GM12801 (cell line): ENCODE results near the gene RRH.

ENCODE experiments used
- CTCF ChIP-seq: IDR thresholded peaks from one replicate; pipeline ENCODE4 v1.5.1; 2011; ENCODE audit warnings: control low read depth; ENCODE audit not compliant: insufficient read length; ENCODE audit errors: extremely low read depth

The RRH gene

GRCh38 chr4:109873791-109874514, 46.2 kb downstream of the RRH start:
- no peak for TF ChIP-seq CTCF

GRCh38 chr4:109875106-109875505, 47.3 kb downstream of the RRH start:
- no peak for TF ChIP-seq CTCF

- no peak for TF ChIP-seq CTCF
Measured at GRCh38 chr4:109876634-109877265, 49.0 kb downstream of the RRH start.

- no peak for TF ChIP-seq CTCF
Measured at GRCh38 chr4:109877400-109877799, 49.6 kb downstream of the RRH start.

GRCh38 chr4:109878355-109878754, 50.6 kb downstream of the RRH start:
- TF ChIP-seq CTCF: no peak

GRCh38 chr4:109879081-109879480, 51.3 kb downstream of the RRH start:
- no peak for TF ChIP-seq CTCF

GRCh38 chr4:109879636-109880314, 52.0 kb downstream of the RRH start:
- no peak for TF ChIP-seq CTCF
